Thyroid gland (tissue), 4 donors: ENCODE measurements around the gene DMXL1.

Experiments
- POLR2A ChIP-seq, 2 donors: fragments of 450-650 bp; IDR thresholded peaks; one replicate each; pipeline ENCODE4 v1.6.1; 2017; ENCODE audit warnings: antibody characterized with exemption in 2 of 2, mild to moderate bottlenecking in 2 of 2, moderate library complexity in 1 of 2
- TF ChIP-seq, protein P1 (sequence below), 6 experiments: fragments of 200-600 bp in 3 of 6; fragments of 450-650 bp in 3 of 6; sonication (generic) in 3 of 6; IDR thresholded peaks; one replicate each; pipeline ENCODE4 v1.5.1; 2016 to 2019; ENCODE audit warnings: antibody characterized with exemption in 6 of 6, mild to moderate bottlenecking in 2 of 6, inconsistent platforms in 1 of 6, moderate library complexity in 1 of 6

GRCh38 chr5:119168401-119168800, 97.5 kb downstream of the DMXL1 start:
- TF ChIP-seq, protein P1, sequence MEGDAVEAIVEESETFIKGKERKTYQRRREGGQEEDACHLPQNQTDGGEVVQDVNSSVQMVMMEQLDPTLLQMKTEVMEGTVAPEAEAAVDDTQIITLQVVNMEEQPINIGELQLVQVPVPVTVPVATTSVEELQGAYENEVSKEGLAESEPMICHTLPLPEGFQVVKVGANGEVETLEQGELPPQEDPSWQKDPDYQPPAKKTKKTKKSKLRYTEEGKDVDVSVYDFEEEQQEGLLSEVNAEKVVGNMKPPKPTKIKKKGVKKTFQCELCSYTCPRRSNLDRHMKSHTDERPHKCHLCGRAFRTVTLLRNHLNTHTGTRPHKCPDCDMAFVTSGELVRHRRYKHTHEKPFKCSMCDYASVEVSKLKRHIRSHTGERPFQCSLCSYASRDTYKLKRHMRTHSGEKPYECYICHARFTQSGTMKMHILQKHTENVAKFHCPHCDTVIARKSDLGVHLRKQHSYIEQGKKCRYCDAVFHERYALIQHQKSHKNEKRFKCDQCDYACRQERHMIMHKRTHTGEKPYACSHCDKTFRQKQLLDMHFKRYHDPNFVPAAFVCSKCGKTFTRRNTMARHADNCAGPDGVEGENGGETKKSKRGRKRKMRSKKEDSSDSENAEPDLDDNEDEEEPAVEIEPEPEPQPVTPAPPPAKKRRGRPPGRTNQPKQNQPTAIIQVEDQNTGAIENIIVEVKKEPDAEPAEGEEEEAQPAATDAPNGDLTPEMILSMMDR (IDR thresholded peaks at IDR 0.05) = no peak
- TF ChIP-seq POLR2A (IDR thresholded peaks at IDR 0.05) = no peak
